AG10803 (cell line): ENCODE results near the gene NFYB.
A peak's percentile ranks its signal among the peaks of the same experiment; 100 is the strongest.
"Not testable (repeated sequence)": the region's sequence is repeated elsewhere in the genome, so short reads cannot be mapped to it uniquely, and the experiment has no call there.

Experiments
- DNase-seq: peaks from one replicate; pipeline ENCODE4 v3.0.0; 2010; ENCODE audit warnings: low read depth
- H3K4me3 ChIP-seq: 2 replicates; pipeline ENCODE4 v1.5.1; 2011; ENCODE audit warnings: mild to moderate bottlenecking, low read length, control low read depth
- CTCF ChIP-seq: conservative IDR thresholded peaks from 2 replicates; pipeline ENCODE4 v1.5.1; 2011; ENCODE audit warnings: mild to moderate bottlenecking, low read length, control low read depth, inconsistent platforms

Gene NFYB

DNA sequence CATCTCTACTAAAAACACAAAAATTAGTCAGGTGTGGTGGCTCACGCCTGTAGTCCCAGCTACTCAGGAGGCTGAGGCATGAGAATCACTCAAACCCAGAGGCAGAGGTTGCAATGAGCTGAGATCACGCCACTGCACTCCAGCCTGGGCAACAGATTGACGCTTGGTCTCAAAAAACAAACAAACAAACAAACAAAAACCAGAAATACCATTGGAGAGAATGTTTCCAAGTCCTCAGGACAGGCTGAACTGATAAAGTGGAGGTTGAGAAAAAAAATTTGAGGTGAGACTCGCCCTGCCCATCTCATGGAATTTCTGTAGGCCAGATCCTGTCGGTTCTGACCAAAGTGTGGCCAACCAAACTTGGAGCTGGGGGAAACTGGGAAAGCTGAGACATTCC, 30.6 kb upstream of the NFYB start:
- TF ChIP-seq CTCF, result no peak
- DNase-seq, result no peak

GRCh38 chr12:104167519-104168458, 29.8 kb upstream of the NFYB start:
- no peak for TF ChIP-seq CTCF
- H3K4me3 ChIP-seq, result no peak overlapping the region
- no peak for DNase-seq

More for the DNA sequence above, 30.6 kb upstream of the NFYB start:
- no peak overlapping the region for H3K4me3 ChIP-seq

GRCh38 chr12:104166465-104166864, 28.5 kb upstream of the NFYB start:
- DNase-seq, result peak; percentile 59
- TF ChIP-seq CTCF, result 0 out of 2 replicates have a peak, but pooled peaks have one; percentile 10

GRCh38 chr12:104165801-104166200, 27.8 kb upstream of the NFYB start:
- DNase-seq, result no peak
- TF ChIP-seq CTCF, result no peak
- no peak overlapping the region for H3K4me3 ChIP-seq

More at GRCh38 chr12:104166465-104166864, 28.5 kb upstream of the NFYB start:
- no peak overlapping the region for H3K4me3 ChIP-seq

- DNase-seq, result no peak
- TF ChIP-seq CTCF, result no peak
- no peak overlapping the region for H3K4me3 ChIP-seq
These were observed 26.6 kb upstream of the NFYB start for GRCh38 chr12:104164634-104165033.

- no peak overlapping the region for H3K4me3 ChIP-seq
- no peak for DNase-seq
- no peak for TF ChIP-seq CTCF
These were observed 25.6 kb upstream of the NFYB start for GRCh38 chr12:104163631-104164030.

- not testable (repeated sequence) for DNase-seq
These were observed 25.0 kb upstream of the NFYB start for GRCh38 chr12:104163028-104163427.

More at GRCh38 chr12:104163028-104163427, 25.0 kb upstream of the NFYB start:
- H3K4me3 ChIP-seq, result not testable (repeated sequence)
